HG03460 (cell line): ENCODE measurements around the gene ACO1.
A peak's percentile ranks its signal among the peaks of the same experiment; 100 is the strongest.
"Not testable (repeated sequence)": the region's sequence is repeated elsewhere in the genome, so short reads cannot be mapped to it uniquely, and the experiment has no call there.

Source experiments
- ATAC-seq: cut with Tn5 transposase; IDR thresholded peaks from one replicate; pipeline ENCODE4 v1.9.1; 2021; ENCODE audit not compliant: unreplicated experiment

Gene ACO1

DNA sequence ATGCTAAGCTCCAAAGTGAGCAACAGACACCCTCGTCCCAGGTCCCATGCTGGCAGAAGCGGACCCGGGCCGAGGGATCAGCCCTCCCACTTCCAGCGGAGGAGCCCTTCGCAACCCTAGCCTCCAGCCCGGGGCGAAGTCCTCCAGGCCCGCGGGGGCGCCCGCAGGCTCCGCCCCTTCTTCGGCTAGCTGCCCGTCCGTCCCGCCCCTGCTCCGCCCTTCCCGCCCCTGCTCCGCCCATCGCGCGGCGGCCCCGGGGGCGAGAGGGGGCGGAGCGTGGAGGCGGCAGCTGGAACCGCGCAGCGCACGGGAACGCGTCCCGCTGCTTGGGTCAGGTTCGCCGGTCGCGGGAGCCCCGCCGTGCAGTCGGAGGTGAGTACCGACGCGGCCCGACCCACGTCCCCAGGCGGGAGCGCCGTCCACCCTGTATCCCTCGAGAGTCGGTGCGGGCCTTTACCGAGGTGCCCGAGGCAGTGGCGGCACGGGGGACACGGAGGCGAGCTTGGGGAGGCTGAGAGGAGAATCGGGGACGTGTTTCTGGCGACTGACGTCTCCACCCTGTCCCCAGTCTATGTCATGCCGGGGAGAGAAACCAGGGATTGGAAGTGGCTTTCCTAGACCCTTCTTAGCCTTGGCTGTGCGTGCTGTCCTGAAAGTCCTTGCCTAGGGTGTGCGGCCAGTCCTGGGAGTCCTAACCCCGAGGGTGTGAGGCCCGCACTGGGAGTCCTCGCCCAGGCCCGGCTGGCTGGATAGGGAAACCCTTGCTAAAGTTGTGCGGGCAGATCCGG lies at the start of gene ACO1:
ACO1 (plus strand) TSS at position 280 of the 788 bp plus-strand sequence. CDS start 20,864 bp downstream, outside the sequence.
- peak; percentile 98 for ATAC-seq

DNA sequence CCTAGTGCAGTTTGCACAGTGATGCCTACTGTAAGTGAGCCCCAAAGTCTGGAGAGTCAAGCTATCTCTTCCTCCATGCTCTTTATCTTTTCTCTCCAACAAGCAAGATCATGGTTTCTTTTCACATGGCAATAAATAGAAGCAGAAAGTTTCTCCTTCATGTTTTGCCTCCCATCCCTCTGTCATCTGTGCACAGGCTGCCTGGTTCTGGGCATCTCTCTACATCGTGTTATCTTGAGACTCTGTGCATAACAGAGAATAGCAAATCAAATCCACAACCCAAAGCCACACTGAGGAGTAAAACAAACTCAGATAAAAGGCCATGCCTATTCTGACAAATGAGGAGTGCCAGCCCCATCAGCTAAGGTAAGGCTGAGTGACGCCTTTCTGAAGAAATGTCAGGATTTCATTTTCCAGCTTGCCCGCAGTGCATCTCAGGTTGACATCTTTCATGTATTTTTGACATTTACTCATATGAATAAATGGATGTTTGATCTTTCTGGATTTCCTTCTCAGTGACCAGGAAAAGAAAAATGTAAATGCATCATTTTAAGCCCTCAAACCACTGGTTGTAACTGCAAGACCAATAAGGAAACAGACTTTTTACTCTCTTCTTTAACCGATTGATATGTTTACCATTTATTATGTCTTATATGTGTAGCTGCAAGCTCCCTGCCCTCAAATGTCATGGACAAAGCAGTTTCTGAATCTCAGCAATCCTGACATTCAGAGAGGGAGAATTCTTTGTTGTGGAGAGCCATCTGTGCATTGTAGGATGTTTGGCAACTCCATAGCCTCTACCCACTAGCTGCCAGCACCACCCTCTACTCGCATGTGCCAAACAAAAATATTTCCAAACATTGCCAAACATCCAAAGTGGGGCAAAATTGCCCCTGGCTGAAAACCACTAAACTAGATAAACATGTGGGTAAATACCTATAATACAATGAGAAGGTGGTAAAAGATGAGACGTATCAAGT lies 49.2 kb upstream of the ACO1 start:
- ATAC-seq = no peak

DNA sequence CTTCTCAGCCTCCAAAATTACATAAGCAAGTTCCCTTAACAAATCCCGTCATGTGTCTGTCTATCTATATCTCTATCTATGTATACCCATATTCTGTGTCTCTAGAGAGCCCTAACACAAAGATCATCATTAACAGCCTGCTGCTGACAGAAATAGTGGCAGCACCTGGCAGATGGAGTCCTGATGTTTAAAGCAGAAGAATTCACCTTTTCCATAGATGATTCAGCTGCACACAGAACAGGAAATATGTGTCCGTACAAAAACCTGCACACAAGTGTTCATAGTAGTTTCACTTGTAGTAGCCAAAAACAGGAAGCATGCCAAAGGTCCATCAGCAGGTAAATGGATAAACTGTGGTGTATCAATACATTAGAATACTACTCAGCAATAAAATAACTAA lies 45.0 kb upstream of the ACO1 start:
- ATAC-seq = peak; percentile 78

DNA sequence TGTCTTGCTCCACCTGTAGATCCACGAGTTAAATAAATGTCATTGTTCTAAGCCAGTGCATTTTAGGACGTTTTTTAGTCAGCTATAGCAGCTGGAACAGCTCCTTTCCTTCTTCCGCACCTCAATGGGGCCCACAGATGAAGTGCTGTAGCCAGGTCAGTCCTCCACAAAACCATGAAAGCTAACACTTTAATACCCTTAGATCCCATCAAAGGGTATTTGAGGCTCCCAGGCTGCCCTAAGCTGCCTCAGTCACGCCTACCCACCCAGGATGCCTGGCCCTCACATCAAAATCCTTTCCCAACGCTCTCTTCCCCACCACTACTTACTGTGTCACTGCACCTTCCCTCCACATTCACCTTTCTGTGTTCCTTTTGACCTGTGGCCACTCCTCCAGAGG lies 44.1 kb upstream of the ACO1 start:
- ATAC-seq = no peak

DNA sequence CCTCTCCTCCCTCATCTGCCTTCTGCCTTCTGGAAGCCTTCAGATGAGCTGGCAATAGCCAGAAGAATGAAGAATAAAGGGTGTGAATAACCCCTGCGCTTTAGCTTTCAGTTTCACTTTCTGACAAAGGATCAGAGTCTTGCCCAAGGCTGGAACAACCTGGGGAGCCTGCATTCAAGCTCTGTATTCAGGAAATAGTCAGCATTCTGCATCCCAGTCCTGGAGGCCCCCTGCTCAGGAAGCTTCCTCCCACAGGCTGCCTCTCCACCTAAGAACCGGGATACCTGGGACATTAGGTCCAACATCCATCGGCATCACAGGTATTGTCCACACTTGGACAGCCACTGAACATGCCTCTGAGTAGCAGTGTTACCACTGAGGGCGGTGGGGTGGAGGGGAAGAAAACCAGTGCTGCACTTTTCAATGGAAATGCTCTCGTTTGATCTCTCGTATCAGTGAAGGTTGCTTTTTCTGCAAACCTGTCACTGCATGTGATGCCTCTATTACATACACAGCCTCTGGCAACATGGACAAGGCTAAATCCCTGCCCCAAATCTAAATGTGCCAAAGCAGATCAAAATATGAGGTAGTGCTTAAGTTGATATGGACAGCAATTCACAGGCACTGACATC lies 39.8 kb upstream of the ACO1 start:
- no peak for ATAC-seq

DNA sequence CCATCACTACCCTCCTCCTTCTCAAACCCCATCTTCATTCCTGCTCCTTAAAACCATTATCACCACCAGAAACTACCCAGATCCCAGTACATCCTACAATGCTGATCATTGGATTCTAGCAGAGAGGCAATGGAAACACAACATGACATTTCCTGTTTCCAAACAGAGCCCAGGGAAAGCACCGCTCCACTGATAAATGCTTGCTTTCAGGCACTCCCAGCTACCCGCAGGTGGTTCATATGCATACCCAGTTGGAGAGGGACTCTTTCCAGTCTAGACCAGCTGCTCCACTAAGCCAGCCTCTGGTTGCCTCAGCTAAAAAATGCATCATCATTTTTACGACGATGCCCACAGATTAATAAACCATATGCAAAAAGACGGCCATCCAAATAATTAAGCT lies 39.2 kb upstream of the ACO1 start:
- ATAC-seq = no peak

DNA sequence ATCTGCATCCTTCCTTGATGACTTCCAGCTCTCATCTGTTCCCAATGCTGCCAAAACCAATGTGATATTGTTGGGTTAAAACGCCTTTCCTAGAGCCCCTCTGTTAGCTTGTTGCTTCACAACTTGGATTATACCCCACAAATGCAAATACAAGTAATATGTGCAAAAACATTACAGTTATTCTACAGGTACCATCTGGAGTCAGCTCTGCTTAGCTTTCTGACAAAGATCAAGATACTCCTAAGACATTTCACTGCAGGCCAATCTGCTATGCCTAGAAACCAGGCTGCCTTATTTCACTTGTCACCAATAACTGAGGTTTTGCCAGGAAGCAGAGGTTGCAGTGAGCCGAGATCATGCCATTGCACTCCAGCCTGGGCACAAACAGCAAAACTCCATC lies 36.9 kb upstream of the ACO1 start:
- ATAC-seq = no peak

DNA sequence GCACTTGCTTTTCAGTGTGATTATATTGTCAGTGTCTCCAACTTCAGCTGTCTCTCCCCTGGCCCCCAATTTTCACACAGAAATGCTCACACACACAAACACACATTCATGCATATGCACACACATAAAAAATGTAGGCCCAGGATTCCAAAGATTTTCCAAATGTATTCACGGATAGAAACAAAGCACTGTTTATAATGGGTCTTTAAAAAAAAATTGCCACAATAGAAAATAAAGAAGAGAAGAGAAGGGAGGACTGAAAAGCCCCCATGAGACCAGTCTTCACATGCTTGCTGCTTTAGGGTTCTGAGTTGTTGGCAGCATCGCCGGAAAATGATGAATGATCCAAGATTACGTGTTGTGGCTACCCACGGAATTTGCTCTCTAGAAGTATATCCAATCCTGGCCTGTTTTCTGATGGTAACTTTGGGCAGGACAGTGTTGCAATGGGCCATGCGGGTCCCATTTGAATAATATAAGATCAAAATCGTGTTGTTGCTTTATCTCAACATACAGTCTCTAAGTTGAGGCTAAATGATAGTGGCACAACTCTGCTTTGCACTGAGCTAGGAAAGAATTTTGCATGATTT lies 36.2 kb upstream of the ACO1 start:
- no peak for ATAC-seq

DNA sequence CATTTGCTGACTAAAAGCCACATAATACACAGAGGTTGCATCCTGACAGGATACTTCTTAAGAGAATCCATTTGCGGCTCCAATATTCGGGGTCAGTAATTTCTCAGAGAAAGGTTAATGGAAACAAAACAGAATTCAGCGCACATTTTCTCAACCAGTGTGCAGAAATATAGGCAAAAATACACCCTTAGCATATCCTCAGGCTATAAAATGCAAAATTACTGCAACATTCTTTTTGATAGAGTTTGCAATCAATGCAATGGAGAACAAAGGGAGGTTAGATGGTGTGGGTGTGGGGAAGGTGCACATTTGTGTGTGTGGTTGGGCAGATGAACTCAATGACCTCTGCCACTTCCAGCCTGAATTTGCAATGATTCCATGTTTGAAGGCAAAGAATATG lies 35.4 kb upstream of the ACO1 start:
- no peak for ATAC-seq

DNA sequence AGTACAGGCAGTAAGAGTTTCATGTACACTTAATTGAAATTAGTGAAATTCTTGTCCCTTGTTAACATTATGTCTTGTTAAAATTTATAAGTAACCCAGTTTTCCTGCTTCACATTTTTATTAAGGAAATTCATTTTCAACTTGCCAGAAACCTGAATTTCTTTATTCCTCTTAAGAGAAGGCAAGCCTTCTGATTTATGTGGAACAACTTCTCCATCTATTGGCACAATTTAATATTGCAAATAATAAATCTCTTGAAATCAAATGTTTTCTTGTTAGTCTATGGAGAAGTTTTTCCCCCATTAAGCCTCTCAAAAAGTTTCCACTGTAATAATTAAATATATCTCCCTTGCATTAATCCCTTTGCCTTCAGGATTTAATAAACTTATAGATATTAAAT lies 33.8 kb upstream of the ACO1 start:
- ATAC-seq = no peak

DNA sequence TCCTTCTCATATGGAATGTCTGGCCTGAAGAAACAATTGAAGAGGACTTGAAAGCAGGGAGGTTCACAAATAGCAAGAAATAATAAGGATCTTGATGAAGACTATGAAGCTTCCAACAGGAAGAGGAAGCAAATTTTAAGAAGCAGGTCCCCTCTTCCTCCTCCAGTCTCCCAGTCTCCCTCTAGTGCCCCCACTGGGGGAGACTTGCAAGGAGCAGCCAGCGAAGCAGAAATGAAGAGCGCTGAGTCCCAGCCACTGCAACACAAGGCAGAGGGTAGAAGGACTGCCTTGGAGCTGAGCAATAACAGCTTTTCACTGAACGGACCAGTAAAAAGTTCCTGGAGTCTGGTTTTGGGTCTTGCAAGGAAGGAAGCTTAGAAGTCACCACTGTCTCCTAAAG lies 32.6 kb upstream of the ACO1 start:
- no peak for ATAC-seq

DNA sequence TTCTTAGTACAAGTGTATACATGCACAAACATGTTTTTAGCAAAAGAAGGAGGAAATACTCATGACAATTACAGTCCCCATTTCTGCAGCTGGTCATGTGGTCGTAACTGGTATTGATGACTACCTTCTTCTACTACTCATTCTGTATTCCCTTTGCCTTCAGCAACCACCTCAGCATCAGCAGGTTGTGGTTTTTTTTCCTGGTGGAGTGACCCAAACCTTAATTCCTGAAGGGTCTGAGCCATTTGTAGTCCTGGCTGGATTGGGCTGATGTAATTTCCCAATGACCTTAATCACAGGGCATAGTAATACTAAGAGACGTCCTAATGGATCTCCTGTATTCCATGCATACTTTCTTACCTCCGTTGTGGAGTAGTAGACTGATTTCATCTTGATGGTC lies 31.0 kb upstream of the ACO1 start:
- ATAC-seq = not testable (repeated sequence)

DNA sequence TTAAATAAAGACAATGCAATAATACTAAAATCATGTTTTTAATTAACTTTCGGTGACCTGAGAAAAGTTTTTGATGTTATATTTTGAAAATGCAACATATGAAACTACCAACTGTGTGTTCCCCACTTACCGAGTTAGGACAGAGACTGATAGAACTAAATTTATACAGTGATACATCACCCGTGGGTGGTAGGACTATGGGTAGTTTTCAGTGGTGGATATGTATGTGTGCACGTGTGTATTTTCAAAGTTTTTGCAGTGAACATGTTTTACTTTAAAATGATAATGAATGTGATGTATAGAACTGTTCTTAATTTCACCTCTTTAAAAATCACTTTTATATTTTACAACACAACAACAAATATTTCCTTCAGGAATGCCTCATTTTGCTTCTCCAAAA lies 25.0 kb upstream of the ACO1 start:
- no peak for ATAC-seq

DNA sequence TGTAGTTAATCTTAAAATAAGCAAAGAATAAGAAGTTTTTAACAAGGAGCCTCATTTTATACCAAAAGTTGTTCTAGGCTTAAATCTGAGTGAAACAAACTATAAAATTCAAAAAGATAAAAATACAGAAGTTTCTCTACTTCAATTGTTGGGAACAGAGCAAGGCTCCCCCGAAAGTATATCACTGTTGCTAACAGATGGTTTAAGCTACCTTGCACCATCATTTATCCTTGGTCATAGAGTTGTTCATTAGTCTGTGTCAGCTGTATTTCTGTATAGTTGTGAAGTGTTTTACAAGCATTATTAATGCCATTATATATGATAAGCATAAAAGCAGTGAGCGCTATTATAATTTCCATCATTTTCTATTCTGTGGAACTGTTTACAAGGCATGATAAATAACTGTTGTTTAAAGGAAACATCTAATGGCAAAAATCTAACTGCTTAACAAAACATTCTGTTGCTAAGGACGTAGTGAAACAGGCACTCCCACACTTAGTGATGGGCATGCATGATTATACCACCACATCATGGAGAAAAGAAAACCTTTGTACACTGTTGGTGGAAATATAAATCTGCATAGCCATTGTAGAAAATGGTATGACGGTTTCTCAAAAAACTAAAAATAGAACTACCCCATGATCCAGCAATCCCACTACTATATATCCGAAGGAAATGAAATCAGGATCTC lies 23.3 kb upstream of the ACO1 start:
- no peak for ATAC-seq

DNA sequence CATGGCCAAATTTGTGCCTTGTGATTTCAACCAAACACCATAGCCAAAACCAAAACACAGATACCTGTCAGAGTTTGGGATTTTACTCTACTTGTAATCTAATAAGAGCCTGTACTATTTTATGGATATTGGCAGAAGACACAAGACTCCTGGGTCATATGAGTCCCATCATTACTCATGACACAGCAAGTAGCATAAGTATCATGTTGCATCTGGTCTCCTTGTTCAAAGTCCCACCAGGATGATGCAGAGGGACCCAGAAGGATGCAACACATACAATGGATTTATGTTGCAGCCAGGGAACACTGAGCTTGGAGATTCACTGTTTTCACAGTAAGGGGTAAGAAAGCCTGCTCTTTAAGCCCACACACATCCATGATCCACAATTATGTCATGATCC lies 13.2 kb upstream of the ACO1 start:
- no peak for ATAC-seq

DNA sequence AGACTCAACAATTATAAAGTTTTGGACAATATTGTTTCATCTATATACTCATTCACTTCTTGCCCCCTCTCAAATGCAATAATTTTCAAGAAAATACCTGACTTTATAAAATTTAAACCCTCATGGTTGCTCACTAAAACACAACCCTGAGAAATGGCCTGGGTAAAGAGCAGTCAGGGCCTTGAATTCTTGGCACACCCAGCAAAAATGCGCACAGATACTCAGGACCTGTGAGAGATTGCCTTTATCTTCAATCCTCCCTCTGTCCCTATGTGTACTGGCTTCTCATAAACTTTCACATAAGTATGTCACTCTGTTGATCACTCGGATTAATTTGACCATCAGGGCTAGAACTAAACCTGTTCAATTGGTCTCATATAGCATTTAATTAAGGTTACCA lies 12.8 kb upstream of the ACO1 start:
- ATAC-seq = no peak

DNA sequence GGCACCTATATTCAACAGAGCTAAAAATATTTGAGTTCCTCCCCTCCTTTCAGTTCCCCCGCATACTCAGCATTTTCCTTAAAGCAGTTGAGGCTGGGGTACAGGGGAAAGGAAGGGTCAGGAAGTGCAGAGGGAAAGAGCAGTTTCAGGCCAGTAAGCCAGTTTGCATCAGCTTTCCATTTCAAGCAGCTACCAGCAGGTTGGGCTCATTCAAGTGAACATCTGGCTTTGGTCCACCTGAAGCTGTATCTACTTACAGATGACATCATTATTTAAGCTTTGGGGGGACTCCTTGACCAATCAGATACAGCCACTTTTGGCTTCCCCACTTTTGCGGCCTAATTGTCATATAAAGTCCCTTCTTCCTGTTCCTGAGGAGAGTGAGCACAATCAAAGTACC lies 8.2 kb upstream of the ACO1 start:
- ATAC-seq = no peak

DNA sequence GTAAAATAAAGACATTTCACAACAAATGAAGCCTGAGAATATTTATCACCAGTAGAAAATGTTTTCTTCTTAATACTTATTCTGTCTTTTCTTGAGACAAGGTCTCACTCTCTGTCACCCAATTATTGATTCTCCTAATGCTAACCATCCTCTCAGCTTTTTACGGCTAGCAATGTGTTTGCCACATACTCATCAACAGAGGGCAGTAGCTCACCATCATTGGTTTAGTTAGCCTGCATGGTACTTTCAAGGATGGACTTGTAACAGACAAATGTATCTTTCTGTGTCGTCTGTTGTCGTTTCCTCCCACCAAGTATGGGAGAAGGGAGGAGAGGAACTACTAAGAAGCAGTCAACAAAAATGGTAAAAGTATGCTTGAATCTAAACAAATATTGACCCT lies 5.9 kb upstream of the ACO1 start:
- ATAC-seq = peak; percentile 85

DNA sequence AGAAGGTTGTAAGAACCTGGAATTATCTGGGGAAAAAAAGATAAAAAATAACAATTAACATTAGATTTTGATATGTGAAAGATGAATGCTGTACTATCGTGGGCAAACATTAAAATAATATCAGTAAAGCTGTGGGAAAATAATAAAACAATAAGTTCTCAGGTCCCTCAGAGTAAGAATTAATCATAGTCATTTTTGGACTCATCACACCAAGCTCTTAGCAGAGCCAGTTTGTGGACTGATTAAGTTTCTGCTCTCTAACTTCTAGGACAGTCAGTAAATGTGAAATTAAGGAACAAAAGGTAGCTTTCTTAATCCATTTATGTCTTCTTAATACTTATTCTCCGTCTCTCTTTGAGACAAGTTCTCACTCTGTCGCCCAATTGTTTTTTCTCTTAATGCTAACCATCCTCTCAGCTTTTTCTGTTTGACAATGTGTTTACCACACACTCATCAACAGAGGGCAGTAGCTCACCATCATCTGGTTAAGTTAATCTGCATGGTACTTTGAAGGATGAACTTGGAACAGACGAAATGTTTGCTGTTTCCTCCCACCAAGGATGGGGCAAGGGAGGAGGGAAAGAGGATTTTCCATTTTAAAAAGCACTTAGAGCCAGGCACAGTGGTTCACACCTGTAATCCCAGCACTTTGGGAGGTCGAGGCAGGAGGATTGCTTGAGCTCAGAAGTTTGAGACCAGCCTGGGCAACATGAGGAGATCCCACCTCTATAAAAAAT lies 5.3 kb upstream of the ACO1 start:
- ATAC-seq = peak; percentile 83

DNA sequence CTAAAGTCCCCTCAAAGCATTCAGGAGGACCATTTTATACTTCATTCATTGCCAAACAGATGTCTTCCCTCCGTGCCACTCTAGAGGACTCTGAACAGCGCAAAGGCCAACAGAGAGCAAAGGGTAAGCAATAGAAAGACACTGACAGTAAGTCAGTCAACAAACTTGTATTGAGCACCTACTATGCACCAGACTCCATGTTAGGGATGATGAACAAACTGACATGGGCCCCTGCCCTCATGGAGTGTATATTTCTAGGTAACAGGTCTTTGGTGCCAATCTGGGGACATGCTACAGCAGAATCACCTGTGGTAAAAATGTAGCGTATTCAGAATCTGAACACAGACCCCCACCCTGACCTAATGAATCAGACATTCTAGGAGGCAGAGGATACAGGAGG lies 3.5 kb upstream of the ACO1 start:
- ATAC-seq = no peak
